Ovary (tissue), 9 donors: ENCODE results near the gene PHF21A. TPM values are rescaled to one million over a fixed set of nuclear protein-coding genes. Genes with fewer than 3 reads are reported as not detected.

Source experiments
- DNase-seq, 5 donors: peaks; one replicate each; pipeline ENCODE4 v3.0.0-alpha.2; 2019 to 2020
- H3K27ac ChIP-seq, 2 donors: fragments of 200-600 bp; one replicate each; pipeline versions ENCODE4 v1.5.1 to v1.8.0; 2019 to 2022
- H3K27me3 ChIP-seq: fragments of 200-600 bp; one replicate; pipeline ENCODE4 v1.8.0; 2022
- H3K36me3 ChIP-seq: fragments of 200-600 bp; sonication (generic); one replicate; pipeline ENCODE4 v1.5.1; 2019
- H3K4me1 ChIP-seq: one replicate; pipeline ENCODE4 v1.8.1; 2013; ENCODE audit warnings: mild to moderate bottlenecking, moderate library complexity; ENCODE audit not compliant: insufficient read depth
- H3K4me3 ChIP-seq: fragments of 200-600 bp; sonication (generic); one replicate; pipeline ENCODE4 v1.5.1; 2017
- H3K9me3 ChIP-seq, 2 donors: fragments of 200-600 bp in 1 of 2; sonication (generic) in 1 of 2; one replicate each; pipeline versions ENCODE4 v1.5.1 to v1.8.1; 2013 to 2019; ENCODE audit warnings: mild to moderate bottlenecking in 1 of 2, moderate library complexity in 1 of 2
- EP300 ChIP-seq: sonication (generic); formaldehyde crosslinking; IDR thresholded peaks from one replicate; pipeline ENCODE4 v1.6.1; 2017; ENCODE audit warnings: antibody characterized with exemption
- POLR2A ChIP-seq: fragments of 450-650 bp; IDR thresholded peaks from one replicate; pipeline ENCODE4 v1.6.1; 2017; ENCODE audit warnings: antibody characterized with exemption, mild to moderate bottlenecking, moderate library complexity
- WGBS, 3 donors: extraction: QIAGEN DNeasy Blood & Tissue Kit in 1 of 3; methylation state at CpG; one replicate each; pipeline versions ENCODE4 v1.1.5 to v1.1.7; 2013 to 2017; 5-methylcytosine and 5-hydroxymethylcytosine counted together
- intact Hi-C, 4 donors: fragments of 100-400 bp; cut with DNase I; formaldehyde crosslinking; loops; one replicate each; pipeline versions ENCODE4 v1.11.0 to v1.15.1; 2022 to 2023
- polyA plus RNA-seq, 2 donors: library from polyadenylated mRNA; stranded (reverse); fragments of 200-250 nt in 1 of 2; fragments of 350-450 nt in 1 of 2; fragmentation: Illumina TruSeq in 1 of 2; extraction: RNeasy Lipid Tissue Mini Kit (QIAGEN cat#74804) in 1 of 2; gene quantifications; one replicate each; pipeline ENCODE4 v1.2.3, GENCODE V29; 2013 to 2014
- total RNA-seq, 7 donors: library from RNA; depleted of rRNA in 2 of 7; stranded (reverse); fragments of >200 nt in 2 of 7; fragmentation: NEBNext Ultra II Directional in 3 of 7; extraction: Animal tissue kit (Norgen Biotek cat#: 25700) in 3 of 7; gene quantifications; one replicate each; pipeline versions ENCODE4 v1.1.0 to v1.2.4, GENCODE V29; 2016 to 2023
- TF ChIP-seq, protein P1 (sequence below), 3 donors: fragments of 450-650 bp in 2 of 3; fragments of 200-600 bp in 1 of 3; IDR thresholded peaks; one replicate each; pipeline versions ENCODE4 v1.5.1 to v1.8.0; 2016 to 2022; ENCODE audit warnings: antibody characterized with exemption in 3 of 3, mild to moderate bottlenecking in 1 of 3
- donor health status: DM: no; HTN: no; CAD: no; lungs with moderate emphysema.
- donor health status: DM: no; HTN: no; CAD: no.
- donor health status: Bipolar disorder and iron deficiency.
- donor health status: DM: yes; HTN: yes; CAD: no.
- donor health status: DM: no; HTN: no; CAD: no.
- donor health status: DM: yes; HTN: yes; CAD: no.

PHF21A gene
- total and polyA plus RNA-seq, 9 donors = 20.6 to 76.0 (median 58.2) TPM

DNA sequence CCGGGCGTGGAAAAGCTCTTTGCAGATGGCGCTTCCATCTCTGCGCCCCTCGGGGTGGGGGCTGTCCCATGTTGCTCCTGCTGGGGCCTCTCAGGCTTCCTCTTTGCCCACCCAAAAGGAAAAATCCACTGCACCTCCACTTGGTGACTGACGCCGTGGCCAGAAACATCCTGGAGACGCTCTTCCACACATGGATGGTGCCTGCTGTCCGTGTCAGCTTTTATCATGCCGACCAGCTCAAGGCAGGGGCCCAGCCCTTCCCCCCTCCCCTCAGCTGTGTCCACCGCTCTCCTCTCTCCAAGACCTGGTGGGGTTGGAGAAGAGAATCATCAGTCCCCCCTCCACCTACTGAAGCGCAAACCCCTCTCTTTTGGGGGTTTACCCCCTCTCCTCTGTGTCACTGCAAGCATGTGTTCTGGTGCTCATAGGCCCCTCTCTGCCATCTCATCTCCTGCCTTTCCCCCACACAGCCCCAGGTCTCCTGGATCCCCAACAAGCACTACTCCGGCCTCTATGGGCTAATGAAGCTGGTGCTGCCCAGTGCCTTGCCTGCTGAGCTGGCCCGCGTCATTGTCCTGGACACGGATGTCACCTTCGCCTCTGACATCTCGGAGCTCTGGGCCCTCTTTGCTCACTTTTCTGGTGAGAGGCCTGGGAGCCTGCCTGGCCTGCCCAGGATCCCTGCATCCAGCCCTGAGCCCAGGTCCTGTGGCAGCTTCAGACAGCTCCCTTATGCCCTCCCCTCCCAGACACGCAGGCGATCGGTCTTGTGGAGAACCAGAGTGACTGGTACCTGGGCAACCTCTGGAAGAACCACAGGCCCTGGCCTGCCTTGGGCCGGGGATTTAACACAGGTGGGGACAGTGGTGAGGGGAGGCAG lies 197.0 kb downstream of the PHF21A start:
- Histone ChIP-seq H3K27ac (no peak overlapping the region), H3K4me3 (no peak overlapping the region), H3K27me3 (no peaks in the 10 kb centered on the region), H3K9me3 (no peaks in the 10 kb centered on the region), H3K36me3 (no peaks in the 10 kb centered on the region), H3K4me1 (peaks cover 2% of the 10 kb centered on the region)
- peak; percentile 10 to 34 (median 19) for DNase-seq
- WGBS, 3 donors = 85 to 87% (median 86%) methylated on average over 21 to 22 of the region's 22 CpGs
- TF ChIP-seq POLR2A = no peak
- TF ChIP-seq EP300 = no peak
- TF ChIP-seq, protein P1, sequence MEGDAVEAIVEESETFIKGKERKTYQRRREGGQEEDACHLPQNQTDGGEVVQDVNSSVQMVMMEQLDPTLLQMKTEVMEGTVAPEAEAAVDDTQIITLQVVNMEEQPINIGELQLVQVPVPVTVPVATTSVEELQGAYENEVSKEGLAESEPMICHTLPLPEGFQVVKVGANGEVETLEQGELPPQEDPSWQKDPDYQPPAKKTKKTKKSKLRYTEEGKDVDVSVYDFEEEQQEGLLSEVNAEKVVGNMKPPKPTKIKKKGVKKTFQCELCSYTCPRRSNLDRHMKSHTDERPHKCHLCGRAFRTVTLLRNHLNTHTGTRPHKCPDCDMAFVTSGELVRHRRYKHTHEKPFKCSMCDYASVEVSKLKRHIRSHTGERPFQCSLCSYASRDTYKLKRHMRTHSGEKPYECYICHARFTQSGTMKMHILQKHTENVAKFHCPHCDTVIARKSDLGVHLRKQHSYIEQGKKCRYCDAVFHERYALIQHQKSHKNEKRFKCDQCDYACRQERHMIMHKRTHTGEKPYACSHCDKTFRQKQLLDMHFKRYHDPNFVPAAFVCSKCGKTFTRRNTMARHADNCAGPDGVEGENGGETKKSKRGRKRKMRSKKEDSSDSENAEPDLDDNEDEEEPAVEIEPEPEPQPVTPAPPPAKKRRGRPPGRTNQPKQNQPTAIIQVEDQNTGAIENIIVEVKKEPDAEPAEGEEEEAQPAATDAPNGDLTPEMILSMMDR (IDR thresholded peaks at IDR 0.05) = no peak
- intact Hi-C loops = no loop called here

DNA sequence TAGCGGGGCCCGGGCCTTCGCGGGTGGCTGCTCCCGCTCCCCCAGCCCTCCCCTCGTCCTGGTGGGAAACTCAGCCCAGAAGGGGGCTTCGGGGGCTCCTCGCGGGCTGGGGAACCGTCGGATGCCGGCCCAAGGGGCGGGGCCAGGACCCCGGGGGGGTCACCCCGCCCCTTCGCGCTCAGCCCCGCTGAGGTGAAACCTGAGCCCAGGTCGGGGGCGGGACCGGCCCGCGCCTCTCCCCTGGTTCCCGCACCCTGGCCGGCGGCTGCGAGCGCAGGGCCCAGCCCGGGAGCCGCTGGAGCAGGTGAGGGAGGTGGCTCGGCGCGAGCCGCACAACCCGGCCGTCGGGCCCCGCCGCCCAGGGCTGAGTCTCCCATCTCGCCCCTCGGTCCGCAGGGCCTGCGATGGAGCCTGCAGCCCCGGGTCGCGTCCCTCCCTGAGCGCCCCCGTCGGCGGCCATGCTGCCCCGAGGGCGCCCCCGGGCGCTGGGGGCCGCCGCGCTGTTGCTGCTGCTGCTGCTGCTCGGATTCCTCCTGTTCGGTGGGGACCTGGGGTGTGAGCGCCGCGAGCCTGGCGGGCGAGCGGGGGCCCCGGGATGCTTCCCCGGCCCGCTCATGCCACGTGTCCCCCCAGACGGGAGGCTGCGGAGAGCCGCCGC lies 198.7 kb downstream of the PHF21A start, which contains the start of gene LARGE2:
Gene LARGE2, plus strand, starts transcription at position 232 of the 658 bp plus-strand sequence. Its CDS starts 227 bp downstream, at position 459.
- 0 to 1% (median 0%) methylated on average over 11 to 73 of the region's 73 CpGs for WGBS, 3 donors
- intact Hi-C loops = no loop called here
- DNase-seq = peak in 3 of 5 donors; percentile 35 to 69 (median 46)
- TF ChIP-seq EP300 = no peak
- TF ChIP-seq, protein P1 (IDR thresholded peaks at IDR 0.05) = no peak
- TF ChIP-seq POLR2A = no peak
- no peaks in the 10 kb centered on the region for H3K4me1 ChIP-seq
- H3K36me3 ChIP-seq = no peaks in the 10 kb centered on the region
- H3K4me3 ChIP-seq = peak within 1 kb of the TSS; percentile 21
- peak within 1 kb of the TSS; percentile 50 to 84 for H3K27ac ChIP-seq
- H3K27me3 ChIP-seq = no peaks in the 10 kb centered on the region
- no peaks in the 10 kb centered on the region for H3K9me3 ChIP-seq

DNA sequence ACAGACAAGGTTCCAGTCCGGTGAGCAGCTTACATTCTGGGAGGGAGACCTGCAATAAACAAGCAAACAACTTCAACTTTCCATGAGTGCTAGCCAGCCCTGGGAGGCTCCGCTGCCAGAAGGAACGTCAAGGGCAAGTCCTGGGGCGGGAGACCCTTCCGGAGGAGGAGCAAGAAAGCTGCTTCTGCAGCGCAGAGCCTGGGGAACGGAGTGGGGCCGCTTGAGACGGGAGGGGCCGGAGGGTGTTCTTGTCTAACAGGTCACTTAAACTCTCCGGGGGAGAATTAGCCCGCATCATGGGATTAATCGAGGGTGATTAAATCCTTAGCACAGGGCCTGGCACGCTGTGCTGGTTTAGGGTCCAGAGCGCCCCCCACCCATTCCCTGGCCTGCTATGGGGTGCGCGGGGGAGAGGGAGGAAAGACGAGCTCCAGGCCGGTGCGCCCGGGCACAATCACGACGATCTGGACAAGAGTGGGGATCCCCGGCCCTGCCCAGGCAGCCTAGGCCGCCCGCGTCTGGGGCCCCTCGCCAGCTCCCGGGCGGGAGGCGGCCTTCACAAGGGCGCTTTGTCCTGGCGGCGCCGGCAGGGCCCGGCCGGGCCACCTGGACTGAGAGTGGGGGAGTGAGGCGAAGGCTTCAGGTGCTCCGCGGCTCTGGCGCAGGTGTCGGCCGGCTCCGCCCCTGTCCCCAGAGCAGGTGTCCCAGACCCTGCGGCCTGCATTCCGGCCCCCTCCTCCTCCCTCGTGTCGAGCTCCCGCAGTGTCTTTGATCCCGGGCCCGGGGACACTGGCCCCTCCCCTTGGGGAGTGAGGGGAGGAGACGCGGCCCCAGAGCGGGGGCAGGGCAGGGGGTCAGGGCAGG lies 199.5 kb downstream of the PHF21A start:
- peak overlapping the region; percentile 50 to 84 for H3K27ac ChIP-seq
- H3K9me3 ChIP-seq = no peaks in the 10 kb centered on the region
- peak in 4 of 5 donors; percentile 57 to 72 (median 59) for DNase-seq
- no peaks in the 10 kb centered on the region for H3K36me3 ChIP-seq
- H3K4me1 ChIP-seq = no peaks in the 10 kb centered on the region
- peak overlapping the region; percentile 21 for H3K4me3 ChIP-seq
- TF ChIP-seq POLR2A (no peak), EP300 (no peak)
- TF ChIP-seq, protein P1 (IDR thresholded peaks at IDR 0.05) = no peak
- intact Hi-C loops = no loop called here
- 9 to 21% (median 15%) methylated on average over 35 to 54 of the region's 54 CpGs for WGBS, 3 donors
- no peaks in the 10 kb centered on the region for H3K27me3 ChIP-seq
